Astrocyte of the spinal cord (primary cell): ENCODE measurements around the gene CSTPP1.
A peak's percentile ranks its signal among the peaks of the same experiment; 100 is the strongest.

Experiments used
- DNase-seq: peaks from one replicate; pipeline ENCODE4 v3.0.0; 2011; ENCODE audit warnings: low read depth, low spot score
- H3K4me3 ChIP-seq: 2 replicates; pipeline ENCODE4 v1.5.1; 2011; ENCODE audit warnings: low read depth, mild to moderate bottlenecking, low read length, moderate library complexity
- in situ Hi-C: cut with HindIII; loops from 2 replicates; pipeline ENCODE4 v1.10.0; 2017; ENCODE audit warnings: low sequenced_read_pairs
- TF ChIP-seq, protein P1 (sequence below): IDR thresholded peaks from 2 replicates; pipeline ENCODE4 v1.5.1; 2012; ENCODE audit warnings: low read depth, mild to moderate bottlenecking, low read length, inconsistent platforms

CSTPP1 gene

GRCh38 chr11:46892838-46893237, 43.7 kb upstream of the CSTPP1 start:
- no peak for DNase-seq
- in situ Hi-C loops = no loop called here
- no peak overlapping the region for H3K4me3 ChIP-seq
- TF ChIP-seq, protein P1, sequence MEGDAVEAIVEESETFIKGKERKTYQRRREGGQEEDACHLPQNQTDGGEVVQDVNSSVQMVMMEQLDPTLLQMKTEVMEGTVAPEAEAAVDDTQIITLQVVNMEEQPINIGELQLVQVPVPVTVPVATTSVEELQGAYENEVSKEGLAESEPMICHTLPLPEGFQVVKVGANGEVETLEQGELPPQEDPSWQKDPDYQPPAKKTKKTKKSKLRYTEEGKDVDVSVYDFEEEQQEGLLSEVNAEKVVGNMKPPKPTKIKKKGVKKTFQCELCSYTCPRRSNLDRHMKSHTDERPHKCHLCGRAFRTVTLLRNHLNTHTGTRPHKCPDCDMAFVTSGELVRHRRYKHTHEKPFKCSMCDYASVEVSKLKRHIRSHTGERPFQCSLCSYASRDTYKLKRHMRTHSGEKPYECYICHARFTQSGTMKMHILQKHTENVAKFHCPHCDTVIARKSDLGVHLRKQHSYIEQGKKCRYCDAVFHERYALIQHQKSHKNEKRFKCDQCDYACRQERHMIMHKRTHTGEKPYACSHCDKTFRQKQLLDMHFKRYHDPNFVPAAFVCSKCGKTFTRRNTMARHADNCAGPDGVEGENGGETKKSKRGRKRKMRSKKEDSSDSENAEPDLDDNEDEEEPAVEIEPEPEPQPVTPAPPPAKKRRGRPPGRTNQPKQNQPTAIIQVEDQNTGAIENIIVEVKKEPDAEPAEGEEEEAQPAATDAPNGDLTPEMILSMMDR = no peak

- in situ Hi-C loops = no loop called here
- TF ChIP-seq, protein P1 = no peak
- DNase-seq = no peak
- no peak overlapping the region for H3K4me3 ChIP-seq
Observed at GRCh38 chr11:46894506-46894905, 42.1 kb upstream of the CSTPP1 start.

DNA sequence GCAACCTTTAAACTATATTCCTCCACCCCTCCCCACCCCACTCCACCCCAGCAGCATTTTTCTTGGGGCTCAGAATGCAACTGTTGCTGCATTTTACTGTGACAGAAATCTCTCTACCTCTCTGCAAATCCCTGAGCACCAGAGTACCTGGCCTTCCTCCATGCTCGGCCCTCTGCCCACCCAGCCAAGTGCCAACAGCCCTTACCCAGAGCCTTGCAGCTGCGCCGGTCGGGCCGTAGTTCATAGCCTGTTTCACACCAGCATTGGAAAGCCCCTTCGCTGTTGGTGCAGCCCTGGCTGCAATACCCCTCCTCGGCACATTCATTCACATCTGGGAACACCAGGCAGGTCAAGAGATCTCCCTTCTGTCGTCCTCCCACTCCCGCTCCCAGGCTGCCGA, 41.6 kb upstream of the CSTPP1 start:
- in situ Hi-C loops = no loop called here
- no peak for DNase-seq
- TF ChIP-seq, protein P1 = no peak
- no peak overlapping the region for H3K4me3 ChIP-seq

- peak; percentile 35 for DNase-seq
- in situ Hi-C loops = no loop called here
- TF ChIP-seq, protein P1 = no peak
- no peak overlapping the region for H3K4me3 ChIP-seq
Observed at GRCh38 chr11:46895821-46896220, 40.7 kb upstream of the CSTPP1 start.

DNA sequence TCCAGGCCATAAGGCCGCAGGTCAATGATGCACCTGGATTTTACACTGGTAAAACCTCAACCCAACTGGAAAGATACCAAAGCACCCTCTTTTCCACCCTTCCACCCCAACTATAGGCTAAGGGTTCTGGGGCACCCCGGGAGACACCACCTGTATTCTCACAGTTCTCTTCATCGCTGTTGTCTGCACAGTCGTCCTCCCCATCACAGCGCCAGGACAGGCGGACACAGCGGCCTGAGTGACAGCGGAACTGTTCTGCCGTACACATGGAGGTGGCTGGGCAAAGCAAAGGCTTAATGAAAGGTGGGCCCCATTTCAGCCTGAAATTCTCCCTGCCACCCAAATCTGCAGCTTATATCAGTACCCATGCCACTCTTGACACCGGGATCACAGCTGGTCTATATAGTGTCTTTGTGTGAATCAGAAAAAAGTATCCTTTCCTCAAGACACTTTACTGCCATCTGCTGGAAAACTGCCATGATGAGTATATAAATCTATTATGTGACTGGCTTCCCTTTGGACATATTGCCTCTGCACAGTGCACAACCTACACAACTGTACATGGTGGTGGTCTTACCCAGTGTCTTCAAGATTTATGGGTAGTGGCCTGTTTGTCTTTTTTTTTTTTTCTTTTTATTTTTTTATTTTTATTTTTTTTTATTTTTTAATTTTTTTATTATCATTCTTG, 39.7 kb upstream of the CSTPP1 start:
- in situ Hi-C loops = no loop called here
- DNase-seq = peak; percentile 33
- no peak overlapping the region for H3K4me3 ChIP-seq
- TF ChIP-seq, protein P1 = peak; percentile 26

GRCh38 chr11:46898396-46899095, 38.0 kb upstream of the CSTPP1 start:
- H3K4me3 ChIP-seq = no peak overlapping the region
- TF ChIP-seq, protein P1 = no peak
- DNase-seq = no peak
- in situ Hi-C loops = no loop called here
